OCI-LY3 (cell line): ENCODE measurements around the gene ARPC5L.

Experiments used
- H2AFZ ChIP-seq: fragments of 200-600, 300-600 bp; shearing (Covaris generic); 2 replicates; pipeline ENCODE4 v1.6.0; 2014; ENCODE audit warnings: antibody characterized with exemption, low read depth, low read length
- H3K27ac ChIP-seq: fragments of 200-600, 300-600 bp; sonication (generic); 2 replicates; pipeline ENCODE4 v1.5.1; 2014; ENCODE audit warnings: mild to moderate bottlenecking, low read length, moderate library complexity, mixed read lengths
- H3K27me3 ChIP-seq: fragments of 200-600, 300-600 bp; sonication (generic); 2 replicates; pipeline ENCODE4 v1.6.1; 2014; ENCODE audit warnings: low read depth, low read length, mixed read lengths
- H3K36me3 ChIP-seq: fragments of 200-600, 300-600 bp; sonication (generic); replicated peaks from 2 replicates; pipeline ENCODE3; 2014; ENCODE audit warnings: low read depth, low read length, mixed read lengths
- H3K4me1 ChIP-seq: fragments of 300-600, 200-600 bp; sonication (generic); 2 replicates; pipeline ENCODE4 v1.6.1; 2014; ENCODE audit warnings: low read length, mixed read lengths
- H3K4me2 ChIP-seq: fragments of 200-600, 300-600 bp; sonication (generic); 2 replicates; pipeline ENCODE4 v1.6.1; 2014; ENCODE audit warnings: low read length, mixed read lengths
- H3K4me3 ChIP-seq: fragments of 300-600, 200-600 bp; sonication (generic); 2 replicates; pipeline ENCODE4 v1.5.1; 2014; ENCODE audit warnings: antibody characterized with exemption, mild to moderate bottlenecking, low read length, moderate library complexity
- H3K79me2 ChIP-seq: fragments of 300-600, 200-600 bp; shearing (Covaris generic); 2 replicates; pipeline ENCODE4 v1.6.1; 2014; ENCODE audit warnings: mild to moderate bottlenecking, low read length, mixed read lengths
- H3K9ac ChIP-seq: fragments of 300-600, 200-600 bp; shearing (Covaris generic); 2 replicates; pipeline ENCODE4 v1.6.0; 2014; ENCODE audit warnings: mild to moderate bottlenecking, low read length, moderate library complexity
- H3K9me3 ChIP-seq: fragments of 200-600, 300-600 bp; shearing (Covaris generic); 2 replicates; pipeline ENCODE4 v1.6.1; 2014; ENCODE audit warnings: low read length, mixed read lengths; ENCODE audit not compliant: insufficient read depth
- H4K20me1 ChIP-seq: fragments of 200-600, 300-600 bp; sonication (generic); 2 replicates; pipeline ENCODE4 v1.6.1; 2016; ENCODE audit warnings: low read length, mixed read lengths; ENCODE audit not compliant: insufficient read depth
- EZH2phosphoT487 ChIP-seq: fragments of 200-600 bp; shearing (Covaris generic); IDR thresholded peaks from 2 replicates; pipeline ENCODE4 v1.6.1; 2018; ENCODE audit warnings: antibody characterized with exemption, mixed run types, low read depth
- TF ChIP-seq, protein P1 (sequence below): fragments of 200-600, 300-600 bp; sonication (generic); IDR thresholded peaks from 2 replicates; pipeline ENCODE4 v1.5.1; 2014; ENCODE audit warnings: antibody characterized with exemption, low read length, low read depth

ARPC5L gene

DNA sequence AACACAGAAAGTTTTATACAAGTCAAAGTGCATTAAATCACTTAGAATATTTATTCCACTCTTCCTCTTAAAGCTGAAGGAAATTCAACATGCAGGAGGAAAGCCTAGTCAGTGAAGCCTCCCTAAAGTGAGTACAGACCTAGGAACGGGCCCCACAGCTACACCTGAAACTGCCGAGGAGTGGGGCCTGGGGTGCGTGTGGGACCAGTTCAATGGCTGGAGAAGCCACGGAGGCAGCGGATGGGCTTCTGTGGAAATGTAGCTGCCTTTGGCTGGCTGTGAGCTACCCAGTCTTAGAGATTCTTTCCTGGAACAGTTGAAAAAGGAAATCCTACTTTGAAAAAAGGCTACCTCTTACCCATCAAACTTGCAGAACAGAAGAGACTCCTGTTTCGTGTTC lies 16.6 kb downstream of the ARPC5L start:
- Histone ChIP-seq H4K20me1 (peaks cover 39% of the 10 kb centered on the region), H3K36me3 (peaks cover 48% of the 10 kb centered on the region)

DNA sequence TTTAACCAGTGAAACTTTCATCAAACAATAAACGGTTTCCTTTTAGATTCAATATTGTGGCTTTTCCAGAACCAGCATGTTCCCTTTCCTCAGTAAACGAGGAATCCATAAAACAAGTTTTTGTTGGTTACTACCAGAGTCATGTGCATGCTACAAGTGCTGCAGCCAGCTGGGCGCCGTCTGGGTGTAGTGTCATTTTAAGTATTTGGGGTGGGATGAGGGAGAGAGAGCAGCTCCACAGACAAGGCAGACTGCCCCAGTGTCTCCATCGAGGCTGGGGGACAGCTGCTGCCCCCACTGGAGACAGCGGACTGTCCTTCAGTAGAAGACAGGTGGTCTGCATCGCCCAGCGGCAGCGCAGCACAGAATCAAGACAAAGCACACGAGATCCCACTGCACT lies 17.3 kb downstream of the ARPC5L start:
- H4K20me1 ChIP-seq, result peaks cover 32% of the 10 kb centered on the region
- H3K79me2 ChIP-seq, result peaks cover 22% of the 10 kb centered on the region
- H3K27me3 ChIP-seq, result no peaks in the 10 kb centered on the region
- no peaks in the 10 kb centered on the region for H3K9me3 ChIP-seq
- H3K36me3 ChIP-seq, result peaks cover 41% of the 10 kb centered on the region
- no peak overlapping the region for H3K4me2 ChIP-seq
- no peak for TF ChIP-seq EZH2phosphoT487
- TF ChIP-seq, protein P1, sequence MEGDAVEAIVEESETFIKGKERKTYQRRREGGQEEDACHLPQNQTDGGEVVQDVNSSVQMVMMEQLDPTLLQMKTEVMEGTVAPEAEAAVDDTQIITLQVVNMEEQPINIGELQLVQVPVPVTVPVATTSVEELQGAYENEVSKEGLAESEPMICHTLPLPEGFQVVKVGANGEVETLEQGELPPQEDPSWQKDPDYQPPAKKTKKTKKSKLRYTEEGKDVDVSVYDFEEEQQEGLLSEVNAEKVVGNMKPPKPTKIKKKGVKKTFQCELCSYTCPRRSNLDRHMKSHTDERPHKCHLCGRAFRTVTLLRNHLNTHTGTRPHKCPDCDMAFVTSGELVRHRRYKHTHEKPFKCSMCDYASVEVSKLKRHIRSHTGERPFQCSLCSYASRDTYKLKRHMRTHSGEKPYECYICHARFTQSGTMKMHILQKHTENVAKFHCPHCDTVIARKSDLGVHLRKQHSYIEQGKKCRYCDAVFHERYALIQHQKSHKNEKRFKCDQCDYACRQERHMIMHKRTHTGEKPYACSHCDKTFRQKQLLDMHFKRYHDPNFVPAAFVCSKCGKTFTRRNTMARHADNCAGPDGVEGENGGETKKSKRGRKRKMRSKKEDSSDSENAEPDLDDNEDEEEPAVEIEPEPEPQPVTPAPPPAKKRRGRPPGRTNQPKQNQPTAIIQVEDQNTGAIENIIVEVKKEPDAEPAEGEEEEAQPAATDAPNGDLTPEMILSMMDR, result no peak
- H3K4me3 ChIP-seq, result no peak overlapping the region
- H3K27ac ChIP-seq, result no peak overlapping the region
- H3K4me1 ChIP-seq, result peaks cover 6% of the 10 kb centered on the region
- no peak overlapping the region for H3K9ac ChIP-seq
- H2AFZ ChIP-seq, result no peak overlapping the region

More for the DNA sequence above, 16.6 kb downstream of the ARPC5L start:
- Histone ChIP-seq H3K4me2 (no peak overlapping the region), H2AFZ (no peak overlapping the region), H3K27ac (no peak overlapping the region), H3K4me1 (peaks cover 7% of the 10 kb centered on the region), H3K9me3 (no peaks in the 10 kb centered on the region), H3K4me3 (no peak overlapping the region), H3K9ac (no peak overlapping the region), H3K79me2 (peaks cover 29% of the 10 kb centered on the region), H3K27me3 (no peaks in the 10 kb centered on the region)
- TF ChIP-seq, protein P1, result no peak
- no peak for TF ChIP-seq EZH2phosphoT487

DNA sequence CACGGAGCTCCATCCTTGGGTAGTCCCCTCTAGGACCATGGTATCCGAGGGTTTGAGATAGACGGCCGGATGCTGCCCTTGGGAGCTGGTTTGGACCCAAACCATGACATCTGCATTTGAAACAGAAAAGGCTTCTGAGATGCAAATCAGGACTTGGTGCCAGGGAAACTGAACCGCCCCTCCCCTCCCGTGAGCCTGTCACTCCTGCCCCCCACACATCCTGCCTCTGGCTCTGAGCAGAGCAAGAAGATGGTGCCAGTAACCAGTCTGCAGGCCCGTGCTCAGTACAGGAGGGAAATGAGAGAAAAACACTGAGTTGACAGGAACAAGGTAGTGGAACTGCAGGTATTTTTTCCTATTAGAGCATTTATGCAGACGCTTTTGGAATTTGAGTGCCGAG lies 18.6 kb downstream of the ARPC5L start:
- no peak overlapping the region for H3K27ac ChIP-seq
- H3K4me2 ChIP-seq, result no peak overlapping the region
- H3K9me3 ChIP-seq, result no peaks in the 10 kb centered on the region
- peaks cover 6% of the 10 kb centered on the region for H3K4me1 ChIP-seq
- H3K4me3 ChIP-seq, result no peak overlapping the region
- TF ChIP-seq, protein P1, result no peak
- TF ChIP-seq EZH2phosphoT487, result no peak
- peaks cover 10% of the 10 kb centered on the region for H3K79me2 ChIP-seq
- no peak overlapping the region for H3K9ac ChIP-seq
- peaks cover 19% of the 10 kb centered on the region for H4K20me1 ChIP-seq
- H2AFZ ChIP-seq, result no peak overlapping the region
- H3K36me3 ChIP-seq, result peaks cover 31% of the 10 kb centered on the region
- no peaks in the 10 kb centered on the region for H3K27me3 ChIP-seq

DNA sequence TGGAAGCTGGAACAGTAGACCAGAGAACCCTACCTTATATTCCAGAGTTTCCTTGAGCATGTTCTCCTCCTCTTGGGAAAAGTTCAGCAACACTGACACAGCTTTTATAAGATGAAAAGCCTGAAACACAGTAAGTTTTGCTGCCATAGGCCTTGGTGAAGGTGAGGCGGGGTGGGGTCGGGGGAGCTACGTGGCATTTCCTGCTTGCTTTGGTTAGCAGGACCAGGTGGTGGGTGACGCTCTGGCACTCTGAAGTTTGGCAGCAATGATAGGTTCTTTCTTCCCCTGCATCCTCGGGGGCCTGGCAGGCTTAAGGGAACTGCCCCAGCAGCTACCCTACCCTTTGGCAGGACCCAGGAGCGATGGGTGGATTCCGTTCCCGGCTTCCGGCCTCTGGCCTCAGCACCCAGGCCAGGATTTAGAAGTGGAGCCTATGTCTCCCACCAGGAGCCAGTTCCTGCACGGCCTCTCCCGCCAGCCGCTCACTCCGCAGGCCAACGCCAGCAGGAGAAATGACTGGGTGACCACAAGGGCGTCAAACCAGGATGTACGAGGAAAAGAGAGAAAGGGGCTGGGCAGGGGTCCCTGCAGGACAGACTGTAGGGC lies 19.3 kb downstream of the ARPC5L start:
- H2AFZ ChIP-seq, result no peak overlapping the region
- peaks cover 5% of the 10 kb centered on the region; the same call in 1 of the 2 replicates for H3K79me2 ChIP-seq
- peaks cover 26% of the 10 kb centered on the region for H3K36me3 ChIP-seq
- TF ChIP-seq, protein P1, result no peak
- H3K9me3 ChIP-seq, result no peaks in the 10 kb centered on the region
- H3K27ac ChIP-seq, result no peak overlapping the region
- peaks cover 6% of the 10 kb centered on the region for H3K4me1 ChIP-seq
- H3K27me3 ChIP-seq, result no peaks in the 10 kb centered on the region
- H3K4me3 ChIP-seq, result no peak overlapping the region
- peaks cover 15% of the 10 kb centered on the region for H4K20me1 ChIP-seq
- H3K9ac ChIP-seq, result no peak overlapping the region
- no peak overlapping the region for H3K4me2 ChIP-seq
